GM18517 (cell line): Measurements from ENCODE around the gene OPRD1.

ENCODE experiments used
- ATAC-seq: cut with Tn5 transposase; IDR thresholded peaks from one replicate; pipeline ENCODE4 v1.9.1; 2021; ENCODE audit warnings: mild to moderate bottlenecking, moderate library complexity; ENCODE audit not compliant: unreplicated experiment

OPRD1 gene

GRCh38 chr1:28882009-28882628 lies 70.1 kb downstream of the OPRD1 start:
- ATAC-seq: no peak

- ATAC-seq: no peak
Observed at GRCh38 chr1:28883242-28883616, 71.3 kb downstream of the OPRD1 start.

GRCh38 chr1:28885472-28885877 lies 73.5 kb downstream of the OPRD1 start:
- ATAC-seq: no peak

GRCh38 chr1:28885977-28886730 lies 74.2 kb downstream of the OPRD1 start:
- ATAC-seq: no peak

GRCh38 chr1:28886731-28887418 lies 74.9 kb downstream of the OPRD1 start:
- peak; percentile 41 for ATAC-seq

GRCh38 chr1:28887419-28887834 lies 75.5 kb downstream of the OPRD1 start:
- no peak for ATAC-seq

GRCh38 chr1:28887835-28888682 lies 76.1 kb downstream of the OPRD1 start:
- no peak for ATAC-seq

- no peak for ATAC-seq
Observed at GRCh38 chr1:28888915-28889314, 76.9 kb downstream of the OPRD1 start.

- no peak for ATAC-seq
Observed at GRCh38 chr1:28889357-28889756, 77.4 kb downstream of the OPRD1 start.

- no peak for ATAC-seq
Observed at GRCh38 chr1:28890435-28890834, 78.5 kb downstream of the OPRD1 start.

- ATAC-seq: no peak
Observed at GRCh38 chr1:28890836-28891235, 78.9 kb downstream of the OPRD1 start.

- ATAC-seq: no peak
Observed at GRCh38 chr1:28891256-28891655, 79.3 kb downstream of the OPRD1 start.

- no peak for ATAC-seq
Observed at GRCh38 chr1:28893403-28894102, 81.6 kb downstream of the OPRD1 start.

GRCh38 chr1:28894785-28895184 lies 82.8 kb downstream of the OPRD1 start:
- no peak for ATAC-seq

GRCh38 chr1:28895896-28896608 lies 84.1 kb downstream of the OPRD1 start:
- ATAC-seq: no peak

GRCh38 chr1:28896609-28896986 lies 84.6 kb downstream of the OPRD1 start:
- ATAC-seq: no peak

GRCh38 chr1:28897789-28898188 lies 85.8 kb downstream of the OPRD1 start:
- ATAC-seq: no peak

- no peak for ATAC-seq
Observed at GRCh38 chr1:28898405-28898881, 86.5 kb downstream of the OPRD1 start.

- ATAC-seq: no peak
Observed at GRCh38 chr1:28899267-28899666, 87.3 kb downstream of the OPRD1 start.

GRCh38 chr1:28900562-28900961 lies 88.6 kb downstream of the OPRD1 start:
- no peak for ATAC-seq
